Panc1 (cell line): ENCODE measurements around the gene CYP2W1.

ENCODE experiments used
- CTCF ChIP-seq: fragments of 450-650 bp; IDR thresholded peaks from 2 replicates; pipeline ENCODE4 v1.5.1; 2017; ENCODE audit warnings: mild to moderate bottlenecking
- POLR2AphosphoS5 ChIP-seq: IDR thresholded peaks from 2 replicates; pipeline ENCODE4 v1.6.1; 2012; ENCODE audit warnings: mild to moderate bottlenecking, low read depth, low read length, moderate library complexity
- REST ChIP-seq, 2 experiments: IDR thresholded peaks; 2 replicates each; pipeline ENCODE4 v1.6.1; 2011 to 2012; ENCODE audit warnings: low read depth in 2 of 2, control low read depth in 1 of 2, low read length in 1 of 2, mild to moderate bottlenecking in 1 of 2, moderate library complexity in 1 of 2; ENCODE audit not compliant: insufficient read depth in 1 of 2

- TF ChIP-seq CTCF (no peak), POLR2AphosphoS5 (no peak), REST (IDR thresholded peaks at IDR 0.05; ENCODE audit: insufficient read depth in 1 of 2, low read depth in 2 of 2, low read length in 1 of 2) (no peak)
Measured at GRCh38 chr7:957418-958220, 25.4 kb upstream of the CYP2W1 start.
